Breast epithelium (tissue), 3 donors: ENCODE measurements around the gene GPC4.

ENCODE experiments used
- POLR2A ChIP-seq: fragments of 450-650 bp; IDR thresholded peaks from one replicate; pipeline ENCODE4 v1.6.1; 2016; ENCODE audit warnings: antibody characterized with exemption, mild to moderate bottlenecking, moderate library complexity
- TF ChIP-seq, protein P1 (sequence below), 3 donors: fragments of 450-650 bp; IDR thresholded peaks; one replicate each; pipeline ENCODE4 v1.5.1; 2016 to 2017; ENCODE audit warnings: antibody characterized with exemption in 3 of 3, mild to moderate bottlenecking in 3 of 3, moderate library complexity in 3 of 3

DNA sequence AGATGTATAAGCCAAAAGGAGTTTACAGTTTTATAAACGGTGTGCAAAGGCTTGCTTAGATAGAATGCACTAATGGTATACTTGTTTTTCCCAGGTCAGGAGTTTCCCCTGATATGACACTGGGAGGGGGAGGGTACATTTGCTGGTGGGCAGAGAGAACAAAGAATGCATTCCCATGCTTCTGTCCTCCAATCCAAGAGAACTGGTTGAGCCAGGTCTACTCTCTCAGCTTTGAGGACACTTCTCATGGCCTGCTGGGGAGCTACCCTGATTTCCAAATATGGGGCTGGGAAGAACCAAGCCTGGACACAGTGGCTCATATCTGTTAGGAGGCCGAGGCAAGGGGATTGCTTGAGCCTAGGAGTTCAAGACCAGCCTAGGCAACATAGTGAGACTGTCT, 3.3 kb upstream of the GPC4 start:
- TF ChIP-seq, protein P1, sequence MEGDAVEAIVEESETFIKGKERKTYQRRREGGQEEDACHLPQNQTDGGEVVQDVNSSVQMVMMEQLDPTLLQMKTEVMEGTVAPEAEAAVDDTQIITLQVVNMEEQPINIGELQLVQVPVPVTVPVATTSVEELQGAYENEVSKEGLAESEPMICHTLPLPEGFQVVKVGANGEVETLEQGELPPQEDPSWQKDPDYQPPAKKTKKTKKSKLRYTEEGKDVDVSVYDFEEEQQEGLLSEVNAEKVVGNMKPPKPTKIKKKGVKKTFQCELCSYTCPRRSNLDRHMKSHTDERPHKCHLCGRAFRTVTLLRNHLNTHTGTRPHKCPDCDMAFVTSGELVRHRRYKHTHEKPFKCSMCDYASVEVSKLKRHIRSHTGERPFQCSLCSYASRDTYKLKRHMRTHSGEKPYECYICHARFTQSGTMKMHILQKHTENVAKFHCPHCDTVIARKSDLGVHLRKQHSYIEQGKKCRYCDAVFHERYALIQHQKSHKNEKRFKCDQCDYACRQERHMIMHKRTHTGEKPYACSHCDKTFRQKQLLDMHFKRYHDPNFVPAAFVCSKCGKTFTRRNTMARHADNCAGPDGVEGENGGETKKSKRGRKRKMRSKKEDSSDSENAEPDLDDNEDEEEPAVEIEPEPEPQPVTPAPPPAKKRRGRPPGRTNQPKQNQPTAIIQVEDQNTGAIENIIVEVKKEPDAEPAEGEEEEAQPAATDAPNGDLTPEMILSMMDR (IDR thresholded peaks at IDR 0.05), result no peak
- no peak for TF ChIP-seq POLR2A
